Neutrophil (primary cell): ENCODE data around the gene PORCN.
A peak's percentile ranks its signal among the peaks of the same experiment; 100 is the strongest.

Experiments
- H3K27ac ChIP-seq: fragments of 200-600 bp; sonication (generic); 2 replicates; pipeline ENCODE4 v1.5.1; 2016; ENCODE audit warnings: mild to moderate bottlenecking, moderate library complexity
- H3K27me3 ChIP-seq: fragments of 200-600 bp; sonication (generic); 2 replicates; pipeline ENCODE4 v1.6.0; 2016; ENCODE audit warnings: mild to moderate bottlenecking
- H3K36me3 ChIP-seq: fragments of 200-600 bp; sonication (generic); 2 replicates; pipeline ENCODE4 v1.5.1; 2017
- H3K4me1 ChIP-seq, 2 experiments: fragments of 200-600 bp in 1 of 2; sonication (generic) in 1 of 2; 1 replicate in 1 of 2; 2 replicates in 1 of 2; pipeline versions ENCODE4 v1.5.1 to v1.6.1; 2013 to 2016; ENCODE audit warnings: low read depth in 1 of 2, low read length in 1 of 2, mild to moderate bottlenecking in 1 of 2, moderate library complexity in 1 of 2; ENCODE audit not compliant: control insufficient read depth in 1 of 2, insufficient read depth in 1 of 2
- H3K4me3 ChIP-seq, 2 experiments: fragments of 200-600 bp in 1 of 2; sonication (generic) in 1 of 2; 1 replicate in 1 of 2; 2 replicates in 1 of 2; pipeline ENCODE4 v1.5.1; 2013 to 2016; ENCODE audit warnings: low read depth in 1 of 2, low read length in 1 of 2, mild to moderate bottlenecking in 1 of 2, moderate library complexity in 1 of 2
- H3K9me3 ChIP-seq: fragments of 200-600 bp; sonication (generic); 2 replicates; pipeline ENCODE4 v1.5.1; 2016
- CTCF ChIP-seq: fragments of 200-600 bp; sonication (generic); IDR thresholded peaks from 2 replicates; pipeline ENCODE4 v1.5.1; 2016; ENCODE audit warnings: antibody characterized with exemption

PORCN gene

GRCh38 chrX:48498374-48498809, 10.4 kb upstream of the PORCN start:
- Histone ChIP-seq H3K27me3 (no peaks in the 10 kb centered on the region), H3K4me1 (no peaks in the 10 kb centered on the region), H3K36me3 (no peaks in the 10 kb centered on the region), H3K9me3 (no peaks in the 10 kb centered on the region), H3K27ac (no peak overlapping the region), H3K4me3 (no peak overlapping the region)
- TF ChIP-seq CTCF = no peak

GRCh38 chrX:48504261-48504660, 4.5 kb upstream of the PORCN start:
- no peak for TF ChIP-seq CTCF
- Histone ChIP-seq H3K27me3 (no peaks in the 10 kb centered on the region), H3K36me3 (no peaks in the 10 kb centered on the region), H3K4me1 (peaks cover 2% of the 10 kb centered on the region in 2 experiments), H3K9me3 (no peaks in the 10 kb centered on the region), H3K27ac (no peak overlapping the region), H3K4me3 (no peak overlapping the region)

GRCh38 chrX:48505481-48505880, 3.3 kb upstream of the PORCN start:
- no peak for TF ChIP-seq CTCF
- H3K4me3 ChIP-seq = no peak overlapping the region
- no peaks in the 10 kb centered on the region for H3K27me3 ChIP-seq
- H3K27ac ChIP-seq = no peak overlapping the region
- no peaks in the 10 kb centered on the region for H3K36me3 ChIP-seq
- peaks cover 6 to 7% of the 10 kb centered on the region in 2 experiments for H3K4me1 ChIP-seq
- H3K9me3 ChIP-seq = no peaks in the 10 kb centered on the region

GRCh38 chrX:48507246-48507645, 1.5 kb upstream of the PORCN start:
- no peaks in the 10 kb centered on the region for H3K36me3 ChIP-seq
- H3K27me3 ChIP-seq = no peaks in the 10 kb centered on the region
- no peak for TF ChIP-seq CTCF
- no peaks in the 10 kb centered on the region for H3K9me3 ChIP-seq
- H3K4me3 ChIP-seq = no peak overlapping the region
- H3K4me1 ChIP-seq = peaks cover 6 to 7% of the 10 kb centered on the region in 2 experiments
- H3K27ac ChIP-seq = no peak overlapping the region

GRCh38 chrX:48509245-48509590, 426 bp downstream of the PORCN start:
- peak overlapping the region; percentile 62 to 67 for H3K4me3 ChIP-seq
- H3K27me3 ChIP-seq = no peaks in the 10 kb centered on the region
- H3K36me3 ChIP-seq = no peaks in the 10 kb centered on the region
- peaks cover 6 to 7% of the 10 kb centered on the region in 2 experiments for H3K4me1 ChIP-seq
- no peaks in the 10 kb centered on the region for H3K9me3 ChIP-seq
- peak overlapping the region; percentile 46 for H3K27ac ChIP-seq
- no peak for TF ChIP-seq CTCF

- H3K4me1 ChIP-seq = peaks cover 6 to 7% of the 10 kb centered on the region in 2 experiments
- H3K36me3 ChIP-seq = no peaks in the 10 kb centered on the region
- peak overlapping the region in 1 of 2 experiments; percentile 62 for H3K4me3 ChIP-seq
- no peaks in the 10 kb centered on the region for H3K27me3 ChIP-seq
- TF ChIP-seq CTCF = no peak
- no peaks in the 10 kb centered on the region for H3K9me3 ChIP-seq
- H3K27ac ChIP-seq = no peak overlapping the region
These were observed 827 bp downstream of the PORCN start for GRCh38 chrX:48509619-48510018.
